HG03442 (cell line): ENCODE results near the gene CPT1B.
A peak's percentile ranks its signal among the peaks of the same experiment; 100 is the strongest.
"Not testable (repeated sequence)": the region's sequence is repeated elsewhere in the genome, so short reads cannot be mapped to it uniquely, and the experiment has no call there.

ENCODE experiments used
- ATAC-seq: cut with Tn5 transposase; IDR thresholded peaks from one replicate; pipeline ENCODE4 v1.9.1; 2021; ENCODE audit warnings: mild to moderate bottlenecking, moderate library complexity; ENCODE audit not compliant: unreplicated experiment

CPT1B gene

GRCh38 chr22:50577987-50578775 lies at the start of gene CPT1B:
CPT1B (minus strand) TSS chr22:50578427; CDS start chr22:50577915, 512 bp downstream.
- ATAC-seq, result no peak

GRCh38 chr22:50626850-50627641 lies 48.8 kb upstream of the CPT1B start:
- no peak for ATAC-seq

GRCh38 chr22:50626314-50626849 lies 48.2 kb upstream of the CPT1B start:
- no peak for ATAC-seq

- ATAC-seq, result no peak
Observed at GRCh38 chr22:50625568-50626313, 47.5 kb upstream of the CPT1B start.

DNA sequence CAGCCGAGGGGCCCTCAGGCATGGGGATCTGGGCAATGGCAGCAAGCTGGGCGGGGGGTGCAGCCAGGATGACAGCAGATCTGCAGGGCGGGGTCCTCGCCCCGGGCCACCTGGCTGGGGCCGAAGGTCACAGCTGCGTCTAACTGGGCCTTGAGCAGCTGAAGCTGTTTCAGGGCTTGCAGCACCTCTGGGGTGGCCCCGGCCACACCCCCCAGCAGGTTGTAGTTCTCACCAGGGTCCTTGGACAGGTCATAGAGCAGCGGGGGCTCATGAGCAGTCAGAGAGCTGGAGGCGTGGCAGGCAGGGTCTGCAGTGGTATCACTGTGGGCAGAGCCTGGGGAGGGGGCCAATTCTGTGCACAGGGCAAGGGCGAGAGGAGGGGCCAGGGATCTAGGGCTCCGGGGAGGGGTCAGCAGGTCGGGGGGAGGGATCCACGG lies 46.9 kb upstream of the CPT1B start:
- no peak for ATAC-seq

GRCh38 chr22:50624347-50625130 lies 46.3 kb upstream of the CPT1B start:
- no peak for ATAC-seq

DNA sequence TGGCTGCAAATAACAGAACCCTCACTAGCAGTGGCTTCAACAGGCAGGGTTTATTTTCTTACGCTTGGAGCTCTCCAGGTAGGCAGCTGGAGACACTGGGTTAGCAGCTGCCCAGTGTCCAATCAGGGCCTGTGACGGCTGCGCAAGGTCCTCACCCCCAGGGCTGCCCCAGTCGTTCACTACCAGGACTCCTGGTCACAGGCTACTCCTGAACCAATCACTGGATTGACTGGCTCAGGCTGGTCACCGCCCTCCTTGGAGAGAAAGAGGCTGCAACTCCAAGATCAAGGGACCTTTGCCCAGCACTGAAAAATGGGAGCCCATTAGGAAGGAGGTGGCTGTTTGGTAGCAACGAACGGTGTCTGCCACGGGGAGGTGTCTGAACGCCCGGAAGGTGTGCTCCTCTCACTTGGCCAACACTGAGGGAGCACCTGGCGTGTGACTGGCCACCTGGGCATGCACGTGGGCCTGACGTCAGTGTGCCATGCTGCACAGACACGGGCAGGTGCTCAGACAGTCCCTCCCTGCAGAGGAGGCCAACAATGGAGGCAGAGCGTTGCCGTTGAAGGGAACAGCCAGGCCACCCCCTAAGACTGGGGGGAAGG lies 44.6 kb upstream of the CPT1B start:
- no peak for ATAC-seq

DNA sequence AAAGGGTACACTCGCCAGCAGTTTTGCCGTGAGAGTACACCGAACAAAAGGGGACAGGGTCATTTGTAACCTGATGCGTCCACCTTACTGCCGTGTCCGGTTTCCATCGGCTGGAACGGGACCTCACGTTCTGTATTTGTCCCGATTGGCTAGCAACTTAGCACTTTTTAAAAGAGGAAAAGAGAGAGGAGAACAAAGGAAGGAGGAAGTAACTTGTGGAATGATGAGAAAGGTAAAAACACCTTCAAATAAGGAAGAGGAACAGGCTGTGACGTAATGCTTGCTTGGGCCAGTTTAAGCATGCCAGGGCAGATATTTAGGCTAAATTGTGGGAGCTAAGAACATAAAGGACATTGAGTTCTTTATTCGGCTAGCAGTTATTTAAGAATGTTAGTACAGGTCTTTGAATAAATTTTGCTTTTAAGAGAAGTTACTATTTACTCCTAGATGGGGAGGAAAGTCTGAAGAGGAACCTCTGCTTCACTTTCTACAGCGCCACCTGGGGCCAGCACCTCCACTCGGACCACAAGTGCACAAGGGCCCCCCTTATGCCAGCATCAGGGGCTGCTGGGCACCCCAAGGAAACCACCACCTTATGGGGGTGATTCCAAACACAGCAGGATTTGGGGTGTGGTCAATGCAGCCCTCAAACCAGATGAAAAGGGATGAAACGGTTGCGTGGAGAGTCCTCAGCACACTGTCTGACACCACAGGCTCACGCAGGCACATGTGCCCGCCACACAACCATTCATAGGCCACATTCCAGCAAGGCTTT lies 43.9 kb upstream of the CPT1B start:
- no peak for ATAC-seq

DNA sequence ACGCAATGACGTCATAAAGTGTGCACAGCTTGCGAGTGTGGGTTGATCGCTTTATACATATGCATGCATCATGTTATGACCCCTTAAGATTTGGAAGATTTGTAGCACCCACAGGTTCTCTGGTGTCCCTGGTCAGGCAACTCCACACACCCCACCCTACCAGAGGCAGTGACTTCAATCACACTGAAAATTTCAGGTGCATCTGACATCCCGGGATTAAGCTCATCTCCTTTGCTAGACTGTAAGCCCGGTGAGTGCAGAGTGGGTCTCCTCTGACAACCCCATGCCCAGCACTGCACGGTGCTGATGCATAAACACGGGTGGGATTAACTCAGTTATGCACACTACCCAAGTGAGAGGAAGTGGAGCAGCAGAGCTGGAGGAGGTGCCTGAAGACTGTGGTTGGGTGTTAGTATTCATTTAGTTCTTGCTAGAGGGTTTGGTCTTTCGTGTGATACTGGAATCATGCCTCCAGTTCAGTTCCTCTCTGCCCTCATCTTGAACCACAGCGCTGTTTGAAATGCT lies 43.2 kb upstream of the CPT1B start:
- ATAC-seq, result peak; percentile 7

DNA sequence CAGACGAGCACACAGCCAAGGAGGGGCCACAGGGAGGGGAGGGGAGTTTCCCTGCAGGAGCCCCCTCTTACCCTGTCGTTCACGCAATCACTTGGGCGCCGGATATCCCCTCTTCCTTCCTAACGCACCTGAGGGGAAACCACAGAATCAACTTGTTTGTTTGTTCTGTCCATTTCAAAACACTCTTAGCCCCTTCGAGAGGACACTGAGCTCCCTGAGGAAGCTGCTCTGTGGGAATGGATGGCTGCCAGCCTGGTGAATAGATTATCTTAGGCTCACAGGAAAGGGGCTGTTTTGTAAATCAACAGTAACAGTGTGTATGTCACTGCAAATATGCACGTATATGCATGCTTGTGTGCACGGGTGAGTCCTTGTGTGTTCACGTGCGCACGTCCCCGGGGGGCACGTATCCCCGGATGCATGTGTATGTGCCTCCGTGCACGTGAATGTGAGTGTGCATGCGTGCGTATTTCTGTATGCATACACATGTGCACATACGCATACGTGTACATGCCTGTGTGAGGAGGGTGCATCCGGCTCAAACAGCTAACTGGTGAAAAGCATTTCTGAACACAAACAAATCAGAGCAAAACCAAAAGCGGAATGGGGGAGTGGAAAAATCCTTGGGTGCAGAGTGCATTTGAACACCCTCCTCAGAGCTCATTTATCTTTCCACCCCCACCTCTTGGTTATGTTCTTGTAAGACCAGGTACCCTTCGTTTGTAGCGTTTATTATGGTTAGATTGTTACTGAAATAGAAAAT lies 42.5 kb upstream of the CPT1B start:
- peak; percentile 61 for ATAC-seq

GRCh38 chr22:50614296-50614695 lies 36.1 kb upstream of the CPT1B start:
- ATAC-seq, result not testable (repeated sequence)

DNA sequence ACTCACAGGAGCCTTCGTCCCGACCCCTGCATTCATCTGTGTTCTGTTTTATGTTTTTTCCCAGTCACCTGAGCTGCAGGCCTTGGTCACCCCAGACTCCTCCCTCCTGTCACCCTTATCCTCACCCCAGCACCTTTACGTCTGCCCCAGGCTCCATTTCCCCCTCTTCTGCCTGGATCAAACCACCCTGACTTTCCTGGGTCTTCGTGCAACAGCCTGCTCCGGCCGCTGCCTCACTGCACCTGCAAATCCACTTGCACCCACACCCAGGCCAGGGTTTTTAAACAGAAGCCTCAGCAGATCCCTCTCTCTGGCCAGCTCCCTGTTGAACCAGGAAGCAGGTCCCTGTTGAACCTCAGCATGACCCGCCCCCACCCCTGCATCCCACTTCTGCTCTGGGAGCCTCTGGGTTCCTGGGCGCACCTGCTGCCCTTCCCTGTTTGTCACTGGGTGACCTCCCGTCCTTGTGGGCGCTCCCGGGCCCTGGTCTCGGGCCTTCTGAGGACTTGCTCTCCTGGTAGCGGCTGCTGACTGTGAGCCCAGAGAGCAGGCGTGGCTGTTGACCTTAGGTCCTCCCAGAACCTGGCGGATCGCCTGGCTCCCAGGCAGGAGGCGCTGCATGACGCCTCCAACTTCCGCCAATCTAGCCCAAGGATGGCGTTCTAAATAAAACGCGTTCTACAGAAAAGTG lies 35.2 kb upstream of the CPT1B start:
- ATAC-seq, result no peak

- no peak for ATAC-seq
Observed at GRCh38 chr22:50612528-50613221, 34.4 kb upstream of the CPT1B start.

DNA sequence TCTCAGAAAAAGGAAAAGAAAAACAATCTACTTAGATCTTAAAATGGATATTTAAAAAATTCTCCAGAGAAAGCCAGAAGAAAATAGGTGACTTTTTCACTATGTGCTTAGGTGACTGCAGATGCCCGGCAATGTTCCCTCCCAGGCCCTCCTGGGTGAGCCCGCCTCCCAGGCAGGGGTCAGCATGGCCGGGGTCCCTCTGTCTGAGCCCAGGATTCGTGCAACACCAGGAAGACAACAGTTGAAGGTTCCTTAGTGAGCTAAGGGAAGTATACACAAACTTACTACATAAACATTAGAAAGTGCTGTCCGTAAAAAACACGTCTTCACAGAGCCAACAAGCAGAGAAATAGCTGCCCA lies 33.9 kb upstream of the CPT1B start:
- ATAC-seq, result no peak

DNA sequence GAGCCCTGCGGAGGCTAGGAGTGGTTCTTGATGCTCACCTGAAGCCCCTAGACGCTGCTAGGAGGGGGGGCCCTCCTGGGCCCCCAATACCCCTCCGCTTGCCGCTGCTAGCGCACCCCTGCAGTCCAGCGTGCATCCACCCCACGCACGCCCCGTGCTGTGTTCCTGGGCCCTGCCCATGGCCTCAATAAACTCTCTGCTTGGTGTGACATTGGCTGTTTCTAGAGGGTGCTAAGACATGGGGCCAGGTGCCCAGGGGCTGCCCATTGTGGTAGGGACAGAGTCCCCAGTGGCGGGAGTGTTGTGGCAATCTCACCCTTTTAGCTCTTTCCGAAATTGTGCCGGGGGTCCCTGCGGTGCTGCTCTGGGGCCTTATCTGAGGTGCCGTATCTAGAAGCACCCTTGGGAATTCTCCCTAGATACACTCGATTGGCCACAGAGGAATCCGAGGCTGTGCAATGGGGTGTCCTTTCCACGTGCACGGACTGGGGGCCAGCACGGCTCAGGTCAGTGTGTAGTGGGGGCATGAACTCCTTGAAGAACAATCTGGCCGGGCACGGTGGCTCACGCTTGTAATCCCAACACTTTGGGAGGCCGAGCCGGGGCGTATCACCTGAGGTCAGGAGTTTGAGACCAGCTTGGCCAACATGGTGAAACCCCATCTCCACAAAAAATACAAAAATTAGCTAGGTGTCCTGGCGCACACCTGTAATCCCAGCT lies 33.3 kb upstream of the CPT1B start:
- ATAC-seq, result no peak

GRCh38 chr22:50610581-50610980 lies 32.4 kb upstream of the CPT1B start:
- ATAC-seq, result no peak
